ENCODE results near the gene DCTN2. TPM values are rescaled to one million over a fixed set of nuclear protein-coding genes. Genes with fewer than 3 reads are reported as not detected.

Gene DCTN2
- total and polyA plus RNA-seq, 2 donors (not counting 1 experiment from before 2014, with no cell fraction given), result 59.4 to 94.3 TPM

DNA sequence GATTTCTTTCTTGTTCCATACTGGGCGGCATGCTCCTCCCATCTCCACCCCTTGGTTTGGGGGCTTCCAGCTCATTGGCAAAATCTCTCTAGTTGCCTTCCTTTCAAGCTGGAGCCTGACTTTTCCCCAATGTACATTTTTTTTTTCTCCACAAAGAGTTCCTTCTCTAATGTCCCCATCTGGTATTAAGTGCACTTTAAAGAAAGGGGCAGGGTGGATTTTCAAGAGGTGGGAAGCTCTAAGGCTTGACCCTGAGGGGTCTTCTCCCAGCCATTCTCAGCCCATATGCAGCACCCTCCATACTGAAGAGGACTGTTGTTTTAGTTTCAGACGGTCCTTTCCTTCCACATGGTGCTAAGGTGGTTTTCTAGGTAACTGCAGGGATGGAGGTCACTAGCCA is 38.2 kb upstream of the DCTN2 start:
- POLR2A ChIA-PET, result interaction anchor here (0.7 kb wide), 3 partner anchors 25 to 69 kb away, joined by 4 to 6 read pairs (median 4); no protein-coding TSS in a partner anchor
- no peak overlapping the region for H3K9ac ChIP-seq (ENCODE audit: low read length)
- no peak overlapping the region for H3K4me2 ChIP-seq (replicated peaks; ENCODE audit: low read depth, low read length, poor library complexity, severe bottlenecking)
- Mint-ChIP-seq H3K9me3 (ENCODE audit: insufficient read depth) (no peaks in the 10 kb centered on the region), H3K4me1 (peaks cover 2% of the 10 kb centered on the region), H3K27me3 (peaks cover 10% of the 10 kb centered on the region), H3K4me3 (no peak overlapping the region), H3K27ac (no peak overlapping the region)
- TF ChIP-seq CTCF (IDR thresholded peaks at IDR 0.05) (no peak), EZH2 (IDR thresholded peaks at IDR 0.05; ENCODE audit: borderline replicate concordance, insufficient read depth, low read depth, low read length, poor library complexity, severe bottlenecking) (no peak)
- WGBS (ENCODE audit: insufficient coverage), result 100% methylated on average over 1 of the region's 2 CpGs
- H3K27me3 ChIP-seq (replicated peaks in 1 of 4; ENCODE audit: control extremely low read depth in 1 of 4, control insufficient read depth in 3 of 4, insufficient read depth in 4 of 4, low read length in 3 of 4), result peaks cover 0 to 53% (median 12%) of the 10 kb centered on the region in 4 experiments
- no peaks in the 10 kb centered on the region for H3K9me3 ChIP-seq (ENCODE audit: control extremely low read depth in 1 of 3, control insufficient read depth in 2 of 3, insufficient read depth in 1 of 3, low read length in 2 of 3)
- DNase-seq (no peak), ATAC-seq (ENCODE audit: low read depth) (no peak)
- H3K36me3 ChIP-seq (replicated peaks in 1 of 2; ENCODE audit: control extremely low read depth in 1 of 2, control insufficient read depth in 1 of 2, extremely low read depth in 1 of 2, insufficient read depth in 2 of 2, low read length in 1 of 2), result no peaks in the 10 kb centered on the region
- no peak overlapping the region for H2AFZ ChIP-seq (ENCODE audit: insufficient read depth, low read depth, low read length, poor library complexity, severe bottlenecking)
- no peak overlapping the region for H3K27ac ChIP-seq (ENCODE audit: low read length in 2 of 2)
- peaks cover 0 to 3% of the 10 kb centered on the region in 2 donors for H3K4me1 ChIP-seq (ENCODE audit: control insufficient read depth in 2 of 2, insufficient read depth in 2 of 2, low read length in 2 of 2)
- H3K79me2 ChIP-seq (ENCODE audit: control insufficient read depth, insufficient read depth, low read length), result peaks cover under 1% of the 10 kb centered on the region
- no peaks in the 10 kb centered on the region for H4K20me1 ChIP-seq (ENCODE audit: control insufficient read depth, insufficient read depth, low read length, poor library complexity, severe bottlenecking)
- intact Hi-C loops (cut with micrococcal nuclease), result no loop called here
- no peak overlapping the region for H3K4me3 ChIP-seq (ENCODE audit: control extremely low read depth in 1 of 5, extremely low read depth in 1 of 5, insufficient read depth in 1 of 5, low read depth in 2 of 5, low read length in 4 of 5)
- CTCF ChIA-PET, result interaction anchor here (0.7 to 7.2 kb wide), 15 partner anchors 8 to 555 kb away, joined by 3 to 122 read pairs (median 7); partner anchors contain the start of genes ARHGEF25 and PIP4K2C

DNA sequence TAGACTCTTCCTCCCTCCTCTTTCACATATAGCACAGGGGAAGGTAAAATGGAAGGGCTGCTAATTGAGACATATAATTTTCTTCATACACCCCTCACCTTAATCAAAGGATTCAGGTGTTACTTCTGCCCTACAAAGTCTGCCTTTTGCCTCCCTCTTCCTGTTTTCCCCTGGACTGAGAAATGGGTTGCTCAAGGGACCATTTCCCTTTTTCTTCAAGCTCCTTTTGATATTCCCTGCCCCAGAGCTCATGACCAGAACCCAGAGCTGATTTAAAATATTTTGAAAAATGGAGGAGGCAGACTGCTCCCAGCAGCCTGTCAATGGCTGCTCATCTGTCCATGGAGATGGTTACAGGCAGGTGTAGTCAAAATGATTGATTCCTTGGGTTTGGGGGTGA is 37.7 kb upstream of the DCTN2 start:
- TF ChIP-seq EZH2 (IDR thresholded peaks at IDR 0.05; ENCODE audit: borderline replicate concordance, insufficient read depth, low read depth, low read length, poor library complexity, severe bottlenecking) (no peak), CTCF (IDR thresholded peaks at IDR 0.05) (no peak)
- intact Hi-C loops (cut with micrococcal nuclease), result no loop called here
- no peak overlapping the region for H3K4me2 ChIP-seq (replicated peaks; ENCODE audit: low read depth, low read length, poor library complexity, severe bottlenecking)
- Mint-ChIP-seq H3K27ac (no peak overlapping the region), H3K27me3 (peaks cover 10% of the 10 kb centered on the region), H3K9me3 (ENCODE audit: insufficient read depth) (no peaks in the 10 kb centered on the region), H3K4me1 (peaks cover 2% of the 10 kb centered on the region), H3K4me3 (no peak overlapping the region)
- no peaks in the 10 kb centered on the region for H3K9me3 ChIP-seq (ENCODE audit: control extremely low read depth in 1 of 3, control insufficient read depth in 2 of 3, insufficient read depth in 1 of 3, low read length in 2 of 3)
- H3K4me1 ChIP-seq (ENCODE audit: control insufficient read depth in 2 of 2, insufficient read depth in 2 of 2, low read length in 2 of 2), result peaks cover 0 to 3% of the 10 kb centered on the region in 2 donors
- no peak for ATAC-seq (ENCODE audit: low read depth)
- H3K4me3 ChIP-seq (ENCODE audit: control extremely low read depth in 1 of 5, extremely low read depth in 1 of 5, insufficient read depth in 1 of 5, low read depth in 2 of 5, low read length in 4 of 5), result no peak overlapping the region
- CTCF ChIA-PET, result interaction anchor here (0.7 to 7.2 kb wide), 15 partner anchors 8 to 319 kb away, joined by 3 to 122 read pairs (median 17); partner anchors contain the start of genes ARHGEF25, B4GALNT1 and PIP4K2C
- no peak overlapping the region for H3K27ac ChIP-seq (ENCODE audit: low read length in 2 of 2)
- no peaks in the 10 kb centered on the region for H4K20me1 ChIP-seq (ENCODE audit: control insufficient read depth, insufficient read depth, low read length, poor library complexity, severe bottlenecking)
- H3K36me3 ChIP-seq (replicated peaks in 1 of 2; ENCODE audit: control extremely low read depth in 1 of 2, control insufficient read depth in 1 of 2, extremely low read depth in 1 of 2, insufficient read depth in 2 of 2, low read length in 1 of 2), result no peaks in the 10 kb centered on the region
- no peak overlapping the region for H3K9ac ChIP-seq (ENCODE audit: low read length)
- no peaks in the 10 kb centered on the region for H3K79me2 ChIP-seq (ENCODE audit: control insufficient read depth, insufficient read depth, low read length)
- POLR2A ChIA-PET, result no interaction called here
- no peak for DNase-seq
- peaks cover 0 to 53% (median 12%) of the 10 kb centered on the region in 4 experiments for H3K27me3 ChIP-seq (replicated peaks in 1 of 4; ENCODE audit: control extremely low read depth in 1 of 4, control insufficient read depth in 3 of 4, insufficient read depth in 4 of 4, low read length in 3 of 4)
- H2AFZ ChIP-seq (ENCODE audit: insufficient read depth, low read depth, low read length, poor library complexity, severe bottlenecking), result no peak overlapping the region
